Mammary epithelial cell (primary cell): ENCODE results near the gene SCMH1.

ENCODE experiments used
- EZH2 ChIP-seq: IDR thresholded peaks from 2 replicates; pipeline ENCODE4 v1.6.1; 2012; ENCODE audit warnings: low read length, inconsistent platforms, borderline replicate concordance
- TF ChIP-seq, protein P1 (sequence below), 2 donors: IDR thresholded peaks in 1 of 2; conservative IDR thresholded peaks in 1 of 2; 2 replicates each; pipeline ENCODE4 v1.5.1; 2011 to 2012; ENCODE audit warnings: inconsistent platforms in 2 of 2, low read length in 2 of 2, mild to moderate bottlenecking in 2 of 2, control low read depth in 1 of 2, low read depth in 1 of 2; ENCODE audit not compliant: insufficient read depth in 1 of 2; ENCODE audit errors: extremely low read depth in 1 of 2

GRCh38 chr1:41169799-41170180, 72.3 kb downstream of the SCMH1 start:
- TF ChIP-seq, protein P1, sequence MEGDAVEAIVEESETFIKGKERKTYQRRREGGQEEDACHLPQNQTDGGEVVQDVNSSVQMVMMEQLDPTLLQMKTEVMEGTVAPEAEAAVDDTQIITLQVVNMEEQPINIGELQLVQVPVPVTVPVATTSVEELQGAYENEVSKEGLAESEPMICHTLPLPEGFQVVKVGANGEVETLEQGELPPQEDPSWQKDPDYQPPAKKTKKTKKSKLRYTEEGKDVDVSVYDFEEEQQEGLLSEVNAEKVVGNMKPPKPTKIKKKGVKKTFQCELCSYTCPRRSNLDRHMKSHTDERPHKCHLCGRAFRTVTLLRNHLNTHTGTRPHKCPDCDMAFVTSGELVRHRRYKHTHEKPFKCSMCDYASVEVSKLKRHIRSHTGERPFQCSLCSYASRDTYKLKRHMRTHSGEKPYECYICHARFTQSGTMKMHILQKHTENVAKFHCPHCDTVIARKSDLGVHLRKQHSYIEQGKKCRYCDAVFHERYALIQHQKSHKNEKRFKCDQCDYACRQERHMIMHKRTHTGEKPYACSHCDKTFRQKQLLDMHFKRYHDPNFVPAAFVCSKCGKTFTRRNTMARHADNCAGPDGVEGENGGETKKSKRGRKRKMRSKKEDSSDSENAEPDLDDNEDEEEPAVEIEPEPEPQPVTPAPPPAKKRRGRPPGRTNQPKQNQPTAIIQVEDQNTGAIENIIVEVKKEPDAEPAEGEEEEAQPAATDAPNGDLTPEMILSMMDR (conservative IDR thresholded peaks at IDR 0.05 in 1 of 2, IDR thresholded peaks at IDR 0.05 in 1 of 2; ENCODE audit: extremely low read depth in 1 of 2, insufficient read depth in 1 of 2, low read depth in 1 of 2, low read length in 2 of 2): no peak
- TF ChIP-seq EZH2: no peak
